Neural crest cell (in vitro differentiated cells): Measurements from ENCODE around the gene ENTPD7. TPM values are rescaled to one million over a fixed set of nuclear protein-coding genes. Genes with fewer than 3 reads are reported as not detected.
A peak's percentile ranks its signal among the peaks of the same experiment; 100 is the strongest.

Source experiments
- DNase-seq: peaks from one replicate; pipeline ENCODE4 v3.0.0; 2021; ENCODE audit warnings: low read depth, mixed read lengths, low spot score
- H3K27ac Mint-ChIP-seq: one replicate; pipeline ENCODE4 v1.8.0; 2021; ENCODE audit warnings: mild to moderate bottlenecking, mixed read lengths; ENCODE audit not compliant: unreplicated experiment
- H3K27me3 Mint-ChIP-seq: 2 replicates; pipeline ENCODE4 v1.8.0; 2021; ENCODE audit warnings: low read depth, mild to moderate bottlenecking, mixed read lengths
- H3K36me3 Mint-ChIP-seq: 2 replicates; pipeline ENCODE4 v1.8.0; 2021; ENCODE audit warnings: low read depth, mild to moderate bottlenecking, mixed read lengths
- H3K4me1 Mint-ChIP-seq: 2 replicates; pipeline ENCODE4 v1.8.0; 2021; ENCODE audit warnings: mixed read lengths
- H3K4me3 Mint-ChIP-seq: one replicate; pipeline ENCODE4 v1.8.0; 2021; ENCODE audit warnings: mild to moderate bottlenecking, mixed read lengths
- H3K9me3 Mint-ChIP-seq: 2 replicates; pipeline ENCODE4 v1.8.0; 2021; ENCODE audit warnings: mixed read lengths
- total RNA-seq: library from RNA; stranded (reverse); gene quantifications from 2 replicates; pipeline ENCODE4 v1.2.1, GENCODE V29; 2021
- TF ChIP-seq, protein P1 (sequence below): fragments of 200-600 bp; sonication (generic); conservative IDR thresholded peaks from 2 replicates; pipeline ENCODE4 v1.5.0; 2021; ENCODE audit warnings: antibody characterized with exemption, mild to moderate bottlenecking

ENTPD7 gene
- total RNA-seq, 1 donor from 2014 or later = 23.9 TPM

DNA sequence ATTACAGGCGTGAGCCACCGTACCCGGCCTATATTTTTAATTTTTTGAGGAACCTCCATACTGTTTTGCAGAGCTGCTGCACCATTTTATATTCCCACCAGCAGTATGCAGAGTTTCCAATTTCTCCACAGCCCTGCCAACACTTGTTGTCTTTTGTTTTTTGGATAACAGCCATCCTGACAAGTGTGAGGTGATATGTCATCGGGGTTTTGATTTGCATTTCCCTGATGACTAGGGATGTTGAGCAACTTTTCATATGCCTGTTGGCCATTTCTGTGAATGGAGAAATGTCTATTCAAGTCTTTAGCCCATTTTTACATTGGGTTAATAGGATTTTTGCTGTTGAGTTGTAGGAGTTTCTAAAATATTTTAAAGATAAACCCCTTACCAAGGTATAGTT is 22.2 kb downstream of the ENTPD7 start:
- Mint-ChIP-seq H3K4me3 (no peak overlapping the region), H3K27ac (no peak overlapping the region), H3K36me3 (peaks cover 6% of the 10 kb centered on the region), H3K9me3 (no peaks in the 10 kb centered on the region), H3K27me3 (no peaks in the 10 kb centered on the region), H3K4me1 (no peaks in the 10 kb centered on the region)
- TF ChIP-seq, protein P1, sequence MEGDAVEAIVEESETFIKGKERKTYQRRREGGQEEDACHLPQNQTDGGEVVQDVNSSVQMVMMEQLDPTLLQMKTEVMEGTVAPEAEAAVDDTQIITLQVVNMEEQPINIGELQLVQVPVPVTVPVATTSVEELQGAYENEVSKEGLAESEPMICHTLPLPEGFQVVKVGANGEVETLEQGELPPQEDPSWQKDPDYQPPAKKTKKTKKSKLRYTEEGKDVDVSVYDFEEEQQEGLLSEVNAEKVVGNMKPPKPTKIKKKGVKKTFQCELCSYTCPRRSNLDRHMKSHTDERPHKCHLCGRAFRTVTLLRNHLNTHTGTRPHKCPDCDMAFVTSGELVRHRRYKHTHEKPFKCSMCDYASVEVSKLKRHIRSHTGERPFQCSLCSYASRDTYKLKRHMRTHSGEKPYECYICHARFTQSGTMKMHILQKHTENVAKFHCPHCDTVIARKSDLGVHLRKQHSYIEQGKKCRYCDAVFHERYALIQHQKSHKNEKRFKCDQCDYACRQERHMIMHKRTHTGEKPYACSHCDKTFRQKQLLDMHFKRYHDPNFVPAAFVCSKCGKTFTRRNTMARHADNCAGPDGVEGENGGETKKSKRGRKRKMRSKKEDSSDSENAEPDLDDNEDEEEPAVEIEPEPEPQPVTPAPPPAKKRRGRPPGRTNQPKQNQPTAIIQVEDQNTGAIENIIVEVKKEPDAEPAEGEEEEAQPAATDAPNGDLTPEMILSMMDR = no peak
- no peak for DNase-seq

DNA sequence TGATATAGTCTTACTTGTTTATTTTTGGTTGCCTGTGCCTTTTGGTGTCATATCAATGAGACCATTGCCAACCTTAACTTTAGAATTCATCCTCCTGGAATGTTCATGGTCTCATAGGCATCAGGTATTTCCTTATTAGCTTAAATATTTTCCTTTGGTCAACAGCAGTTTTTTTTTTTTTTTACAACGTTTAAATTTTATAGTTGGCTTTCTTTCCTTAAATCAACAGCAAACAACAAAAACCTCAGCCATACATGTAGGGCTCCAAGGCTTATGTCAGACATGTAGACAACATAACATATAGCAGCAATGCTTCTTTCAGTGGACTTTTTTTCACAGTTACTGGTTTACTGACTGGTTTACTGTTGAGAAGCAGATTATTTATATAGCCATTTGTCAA is 22.7 kb downstream of the ENTPD7 start:
- TF ChIP-seq, protein P1 = no peak

DNA sequence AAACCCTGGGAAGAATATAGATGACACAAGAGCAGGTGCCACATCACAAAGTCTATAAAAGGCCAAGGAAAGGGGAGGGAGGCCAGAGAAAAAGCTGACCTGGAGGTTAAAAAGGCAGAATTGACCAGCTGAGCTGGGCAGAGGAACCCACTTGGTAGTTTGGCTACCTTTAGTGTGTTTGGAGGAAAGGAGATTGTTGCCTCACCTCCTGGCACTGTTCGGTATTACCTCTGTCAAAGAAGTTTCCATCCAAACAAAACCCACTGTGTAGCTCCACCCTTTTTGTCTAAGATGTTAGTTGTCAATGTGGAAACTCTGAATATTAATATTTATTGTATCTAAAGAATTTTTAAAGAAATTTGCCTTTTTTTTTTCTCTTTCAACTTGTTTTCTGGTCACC is 23.4 kb downstream of the ENTPD7 start:
- H3K4me1 Mint-ChIP-seq = no peaks in the 10 kb centered on the region
- H3K36me3 Mint-ChIP-seq = peaks cover 6% of the 10 kb centered on the region
- H3K9me3 Mint-ChIP-seq = no peaks in the 10 kb centered on the region
- DNase-seq = no peak
- TF ChIP-seq, protein P1 = peak; percentile 44
- H3K27ac Mint-ChIP-seq = no peak overlapping the region
- no peak overlapping the region for H3K4me3 Mint-ChIP-seq
- no peaks in the 10 kb centered on the region for H3K27me3 Mint-ChIP-seq

More for the DNA sequence above, 22.7 kb downstream of the ENTPD7 start:
- Mint-ChIP-seq H3K27me3 (no peaks in the 10 kb centered on the region), H3K36me3 (peaks cover 6% of the 10 kb centered on the region), H3K27ac (no peak overlapping the region), H3K4me1 (no peaks in the 10 kb centered on the region), H3K9me3 (no peaks in the 10 kb centered on the region), H3K4me3 (no peak overlapping the region)
- no peak for DNase-seq

DNA sequence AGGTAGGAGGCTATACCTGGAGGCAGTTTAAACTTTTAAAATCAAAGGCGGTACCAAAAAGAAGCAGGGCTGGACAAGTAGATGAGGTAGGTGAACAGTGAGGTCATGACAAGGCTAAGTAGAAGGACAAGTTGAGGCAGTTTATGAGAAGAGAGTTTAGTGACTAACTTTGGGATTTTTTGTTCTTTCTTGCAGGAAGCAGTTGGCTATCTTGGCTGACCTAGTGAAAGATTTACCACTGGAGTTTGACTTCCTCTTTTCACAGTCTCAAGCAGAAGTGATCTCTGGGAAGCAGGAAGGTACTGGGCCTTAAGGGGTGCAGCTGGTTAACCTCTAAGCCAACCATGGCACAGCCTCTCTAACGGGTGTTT is 26.3 kb downstream of the ENTPD7 start:
- TF ChIP-seq, protein P1 = no peak
- no peak overlapping the region for H3K4me3 Mint-ChIP-seq
- H3K27ac Mint-ChIP-seq = no peak overlapping the region
- H3K9me3 Mint-ChIP-seq = no peaks in the 10 kb centered on the region
- no peak for DNase-seq
- no peaks in the 10 kb centered on the region for H3K4me1 Mint-ChIP-seq
- no peaks in the 10 kb centered on the region for H3K36me3 Mint-ChIP-seq
- H3K27me3 Mint-ChIP-seq = no peaks in the 10 kb centered on the region

DNA sequence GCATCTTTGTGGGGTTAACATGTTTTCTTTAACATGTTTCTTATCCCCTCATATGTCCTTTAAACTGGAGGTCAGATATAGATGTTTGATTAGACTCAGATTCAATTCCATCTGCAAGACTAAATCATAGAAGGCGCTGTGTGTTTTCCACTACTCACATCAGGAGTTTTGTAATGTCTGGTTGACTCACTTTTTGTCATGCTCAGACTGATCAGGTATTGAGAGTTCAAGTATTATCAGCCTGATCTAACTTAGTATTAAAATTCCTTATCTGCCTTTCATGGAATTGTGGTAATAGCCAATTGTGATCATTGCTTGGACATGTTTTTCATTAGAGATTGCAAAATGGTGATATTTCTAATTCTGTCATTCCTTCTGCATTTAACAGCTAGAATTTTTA is 30.2 kb downstream of the ENTPD7 start:
- Mint-ChIP-seq H3K4me1 (no peaks in the 10 kb centered on the region), H3K4me3 (no peak overlapping the region), H3K27me3 (no peaks in the 10 kb centered on the region), H3K9me3 (no peaks in the 10 kb centered on the region), H3K27ac (no peak overlapping the region), H3K36me3 (peaks cover 6% of the 10 kb centered on the region)
- DNase-seq = no peak
- TF ChIP-seq, protein P1 = no peak
